ENCODE results near the gene TRIP11. TPM values are rescaled to one million over a fixed set of nuclear protein-coding genes. Genes with fewer than 3 reads are reported as not detected.

The TRIP11 gene
- polyA plus RNA-seq, 1 donor from 2014 or later = 8.8 TPM

- no peaks in the 10 kb centered on the region for H3K9me2 ChIP-seq (ENCODE audit: insufficient read depth, low read length)
- H3K79me2 ChIP-seq (replicated peaks; ENCODE audit: insufficient read depth, low read length) = no peaks in the 10 kb centered on the region
- H3K36me3 ChIP-seq (ENCODE audit: insufficient read depth, low read length) = peaks cover 5% of the 10 kb centered on the region
- H3F3A ChIP-seq (ENCODE audit: insufficient read depth, low read length, poor library complexity, severe bottlenecking) = no peaks in the 10 kb centered on the region
- H3K9ac ChIP-seq (ENCODE audit: low read length) = no peak overlapping the region
- no peak overlapping the region for H2AFZ ChIP-seq (ENCODE audit: low read depth, low read length)
- no peaks in the 10 kb centered on the region for H3K9me3 ChIP-seq (ENCODE audit: low read length)
- no peak overlapping the region for H3K27ac ChIP-seq (ENCODE audit: low read length)
- no peak overlapping the region for H3K4me2 ChIP-seq (ENCODE audit: low read length)
- no peak overlapping the region for H3K4me3 ChIP-seq (ENCODE audit: low read length)
- TF ChIP-seq MXI1 (conservative IDR thresholded peaks at IDR 0.05; ENCODE audit: poor library complexity, severe bottlenecking) (no peak), SMC3 (conservative IDR thresholded peaks at IDR 0.05; ENCODE audit: poor library complexity) (no peak), RAD21 (conservative IDR thresholded peaks at IDR 0.05) (no peak), POLR2AphosphoS5 (IDR thresholded peaks at IDR 0.05) (no peak)
- H4K20me1 ChIP-seq (ENCODE audit: insufficient read depth) = no peaks in the 10 kb centered on the region
- H3K27me3 ChIP-seq (ENCODE audit: insufficient read depth, low read depth, low read length) = no peaks in the 10 kb centered on the region
Measured at GRCh38 chr14:92074555-92074954, 34.7 kb upstream of the TRIP11 start.

- TF ChIP-seq REST (IDR thresholded peaks at IDR 0.05; ENCODE audit: borderline replicate concordance) (no peak), TAF1 (IDR thresholded peaks at IDR 0.05; ENCODE audit: low read depth) (no peak), RAD21 (conservative IDR thresholded peaks at IDR 0.05) (no peak), EZH2 (IDR thresholded peaks at IDR 0.05; ENCODE audit: borderline replicate concordance, insufficient read depth, low read length, poor library complexity, severe bottlenecking) (no peak), CTCF (IDR thresholded peaks at IDR 0.05; ENCODE audit: poor library complexity, severe bottlenecking) (no peak), EP300 (conservative IDR thresholded peaks at IDR 0.05; ENCODE audit: poor library complexity, severe bottlenecking) (no peak), POLR2AphosphoS5 (IDR thresholded peaks at IDR 0.05) (no peak), MXI1 (conservative IDR thresholded peaks at IDR 0.05; ENCODE audit: poor library complexity, severe bottlenecking) (no peak), SMC3 (conservative IDR thresholded peaks at IDR 0.05; ENCODE audit: poor library complexity) (no peak)
- Histone ChIP-seq H3K9ac (ENCODE audit: low read length) (no peak overlapping the region), H3K27me3 (ENCODE audit: insufficient read depth, low read depth, low read length) (no peaks in the 10 kb centered on the region), H2AFZ (ENCODE audit: low read depth, low read length) (no peak overlapping the region), H3F3A (ENCODE audit: insufficient read depth, low read length, poor library complexity, severe bottlenecking) (no peaks in the 10 kb centered on the region), H3K79me2 (replicated peaks; ENCODE audit: insufficient read depth, low read length) (no peaks in the 10 kb centered on the region), H4K20me1 (ENCODE audit: insufficient read depth) (no peaks in the 10 kb centered on the region), H3K9me3 (ENCODE audit: low read length) (no peaks in the 10 kb centered on the region), H3K27ac (ENCODE audit: low read length) (no peak overlapping the region), H3K9me2 (ENCODE audit: insufficient read depth, low read length) (no peaks in the 10 kb centered on the region), H3K4me3 (ENCODE audit: low read length) (no peak overlapping the region), H3K36me3 (ENCODE audit: insufficient read depth, low read length) (no peaks in the 10 kb centered on the region), H3K4me2 (ENCODE audit: low read length) (no peak overlapping the region)
Measured at GRCh38 chr14:92058006-92058917, 18.4 kb upstream of the TRIP11 start.

Data from neural cell (in vitro differentiated cells).